ENCODE results near the gene KLK12.

Gene KLK12

GRCh38 chr19:51034704-51035103 is at the start of gene KLK12:
Gene KLK12 (minus strand): TSS chr19:51035002. CDS start chr19:51034621, 381 bp downstream.
- DNase-seq = no peak

- DNase-seq = no peak
Measured at GRCh38 chr19:51084505-51084904, 49.7 kb upstream of the KLK12 start.

GRCh38 chr19:51083783-51084182 is 49.0 kb upstream of the KLK12 start:
- DNase-seq = no peak

GRCh38 chr19:51083181-51083580 is 48.4 kb upstream of the KLK12 start:
- DNase-seq = no peak

GRCh38 chr19:51082611-51083010 is 47.8 kb upstream of the KLK12 start, which contains the start of gene KLK14:
Gene KLK14 (minus strand): TSS chr19:51082887. CDS start chr19:51082614, 273 bp downstream.
- no peak for DNase-seq

- no peak for DNase-seq
Measured at GRCh38 chr19:51081476-51081875, 46.7 kb upstream of the KLK12 start.

- DNase-seq = no peak
Measured at GRCh38 chr19:51079481-51080110, 44.8 kb upstream of the KLK12 start.

GRCh38 chr19:51078731-51079130 is 43.9 kb upstream of the KLK12 start:
- no peak for DNase-seq

GRCh38 chr19:51078104-51078503 is 43.3 kb upstream of the KLK12 start:
- no peak for DNase-seq

- no peak for DNase-seq
Measured at GRCh38 chr19:51076631-51077213, 41.9 kb upstream of the KLK12 start.

- no peak for DNase-seq
Measured at GRCh38 chr19:51075998-51076397, 41.2 kb upstream of the KLK12 start.

- DNase-seq = no peak
Measured at GRCh38 chr19:51071095-51071405, 36.2 kb upstream of the KLK12 start.

GRCh38 chr19:51070334-51071094 is 35.7 kb upstream of the KLK12 start:
- no peak for DNase-seq

- DNase-seq = no peak
Measured at GRCh38 chr19:51066393-51067186, 31.8 kb upstream of the KLK12 start.

- no peak for DNase-seq
Measured at GRCh38 chr19:51065221-51065960, 30.6 kb upstream of the KLK12 start.

- DNase-seq = no peak
Measured at GRCh38 chr19:51064534-51065220, 29.9 kb upstream of the KLK12 start, which contains the start of gene KLK13. Gene KLK13 (minus strand): TSS chr19:51065092. CDS start chr19:51065067, 25 bp downstream.

- DNase-seq = no peak
Measured at GRCh38 chr19:51063664-51064063, 28.9 kb upstream of the KLK12 start.

GRCh38 chr19:51060973-51061372 is 26.2 kb upstream of the KLK12 start:
- no peak for DNase-seq

GRCh38 chr19:51060336-51060735 is 25.5 kb upstream of the KLK12 start:
- no peak for DNase-seq

GRCh38 chr19:51059715-51060114 is 24.9 kb upstream of the KLK12 start:
- DNase-seq = no peak

GRCh38 chr19:51055866-51056265 is 21.1 kb upstream of the KLK12 start:
- no peak for DNase-seq

- no peak for DNase-seq
Measured at GRCh38 chr19:51047031-51047335, 12.2 kb upstream of the KLK12 start.

All from stimulated activated CD4-positive, alpha-beta T cell treated with anti-CD3 and anti-CD28 coated beads, Interleukin-2, amount 100 ng/mL, for 48 hours (primary cell).